Astrocyte (in vitro differentiated cells and primary cell): Measurements from ENCODE around the gene PPP1R16B.

Source experiments
- EZH2 ChIP-seq: IDR thresholded peaks from 2 replicates; pipeline ENCODE4 v1.6.1; 2012; ENCODE audit warnings: mild to moderate bottlenecking, low read length, inconsistent platforms; ENCODE audit not compliant: insufficient read depth
- TF ChIP-seq, protein P1 (sequence below): IDR thresholded peaks from 2 replicates; pipeline ENCODE4 v1.5.1; 2011; ENCODE audit warnings: low read depth, mild to moderate bottlenecking, inconsistent platforms, low read length, moderate library complexity; ENCODE audit not compliant: insufficient read depth

DNA sequence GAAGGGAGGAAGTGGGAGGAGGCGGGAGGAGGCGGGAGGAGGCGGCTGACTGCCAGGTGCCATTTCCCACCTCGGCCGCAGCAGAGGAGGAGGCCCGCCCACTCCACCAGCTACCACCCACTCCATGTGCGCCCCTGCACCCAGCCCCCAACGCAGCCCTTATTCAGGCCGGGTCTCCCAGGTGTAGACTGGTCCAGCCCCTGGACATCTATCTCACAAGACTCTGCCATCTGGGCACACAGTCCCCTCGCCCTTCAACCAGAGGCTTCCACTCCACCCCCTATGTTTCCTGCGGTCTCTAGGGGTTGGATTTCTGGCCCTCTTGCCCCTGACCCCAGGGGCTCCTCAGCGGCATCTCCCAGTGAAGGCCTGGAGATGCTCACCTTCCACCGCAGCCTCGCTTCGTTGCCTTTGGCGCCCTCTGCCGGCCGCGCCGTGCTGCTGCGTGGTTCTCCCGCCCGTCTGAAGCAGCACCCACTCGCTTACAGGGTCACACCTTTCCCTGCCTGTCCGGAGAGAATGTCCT lies 88.1 kb downstream of the PPP1R16B start:
- TF ChIP-seq, protein P1, sequence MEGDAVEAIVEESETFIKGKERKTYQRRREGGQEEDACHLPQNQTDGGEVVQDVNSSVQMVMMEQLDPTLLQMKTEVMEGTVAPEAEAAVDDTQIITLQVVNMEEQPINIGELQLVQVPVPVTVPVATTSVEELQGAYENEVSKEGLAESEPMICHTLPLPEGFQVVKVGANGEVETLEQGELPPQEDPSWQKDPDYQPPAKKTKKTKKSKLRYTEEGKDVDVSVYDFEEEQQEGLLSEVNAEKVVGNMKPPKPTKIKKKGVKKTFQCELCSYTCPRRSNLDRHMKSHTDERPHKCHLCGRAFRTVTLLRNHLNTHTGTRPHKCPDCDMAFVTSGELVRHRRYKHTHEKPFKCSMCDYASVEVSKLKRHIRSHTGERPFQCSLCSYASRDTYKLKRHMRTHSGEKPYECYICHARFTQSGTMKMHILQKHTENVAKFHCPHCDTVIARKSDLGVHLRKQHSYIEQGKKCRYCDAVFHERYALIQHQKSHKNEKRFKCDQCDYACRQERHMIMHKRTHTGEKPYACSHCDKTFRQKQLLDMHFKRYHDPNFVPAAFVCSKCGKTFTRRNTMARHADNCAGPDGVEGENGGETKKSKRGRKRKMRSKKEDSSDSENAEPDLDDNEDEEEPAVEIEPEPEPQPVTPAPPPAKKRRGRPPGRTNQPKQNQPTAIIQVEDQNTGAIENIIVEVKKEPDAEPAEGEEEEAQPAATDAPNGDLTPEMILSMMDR = peak; percentile 72
- no peak for TF ChIP-seq EZH2
